Measurements from ENCODE around the gene RASL11A.
A peak's percentile ranks its signal among the peaks of the same experiment; 100 is the strongest.
"Not testable (repeated sequence)": the region's sequence is repeated elsewhere in the genome, so short reads cannot be mapped to it uniquely, and the experiment has no call there.

The RASL11A gene

GRCh38 chr13:27270594-27271520 lies at the start of gene RASL11A:
TSS of gene RASL11A (plus strand) at chr13:27270830. CDS start at chr13:27270945, 115 bp downstream.
- peak; percentile 56 to 77 for DNase-seq

- not testable (repeated sequence) for DNase-seq
Measured at GRCh38 chr13:27222100-27222499, 48.5 kb upstream of the RASL11A start.

- no peak for DNase-seq
Measured at GRCh38 chr13:27226991-27227390, 43.6 kb upstream of the RASL11A start.

- no peak for DNase-seq
Measured at GRCh38 chr13:27228131-27228530, 42.5 kb upstream of the RASL11A start.

GRCh38 chr13:27229642-27230041 lies 41.0 kb upstream of the RASL11A start:
- no peak for DNase-seq

- DNase-seq: no peak
Measured at GRCh38 chr13:27233964-27234363, 36.7 kb upstream of the RASL11A start.

- DNase-seq: no peak
Measured at GRCh38 chr13:27236478-27236877, 34.2 kb upstream of the RASL11A start.

- no peak for DNase-seq
Measured at GRCh38 chr13:27242702-27243101, 27.9 kb upstream of the RASL11A start.

GRCh38 chr13:27245610-27246009 lies 25.0 kb upstream of the RASL11A start:
- DNase-seq: no peak

- DNase-seq: no peak
Measured at GRCh38 chr13:27250833-27251165, 19.8 kb upstream of the RASL11A start.

- DNase-seq: peak; percentile 88 to 89
Measured at GRCh38 chr13:27251166-27252091, 19.2 kb upstream of the RASL11A start, which contains the start of gene RPL21. TSS of gene RPL21 (plus strand) at chr13:27251558. CDS start at chr13:27253777, 2,219 bp downstream.

GRCh38 chr13:27252467-27252866 lies 18.2 kb upstream of the RASL11A start:
- no peak for DNase-seq

GRCh38 chr13:27257233-27257568 lies 13.4 kb upstream of the RASL11A start:
- no peak for DNase-seq

- no peak for DNase-seq
Measured at GRCh38 chr13:27257648-27258253, 12.9 kb upstream of the RASL11A start.

GRCh38 chr13:27258637-27259386 lies 11.8 kb upstream of the RASL11A start:
- no peak for DNase-seq

GRCh38 chr13:27259831-27260230 lies 10.8 kb upstream of the RASL11A start:
- DNase-seq: no peak

- DNase-seq: no peak
Measured at GRCh38 chr13:27261396-27261795, 9.2 kb upstream of the RASL11A start.

GRCh38 chr13:27263438-27263837 lies 7.2 kb upstream of the RASL11A start:
- DNase-seq: no peak

GRCh38 chr13:27264181-27264580 lies 6.4 kb upstream of the RASL11A start:
- DNase-seq: no peak

- no peak for DNase-seq
Measured at GRCh38 chr13:27264648-27265047, 6.0 kb upstream of the RASL11A start.

- DNase-seq: no peak
Measured at GRCh38 chr13:27266917-27267316, 3.7 kb upstream of the RASL11A start.

GRCh38 chr13:27267596-27267995 lies 3.0 kb upstream of the RASL11A start:
- DNase-seq: no peak

Measured in stimulated activated CD4-positive, alpha-beta T cell treated with anti-CD3 and anti-CD28 coated beads, Interleukin-4, amount 100 ng/mL, for 4 hours (primary cell).